Stomach smooth muscle (tissue), 2 donors: ENCODE measurements around the gene FRMD4A.

Experiments used
- H3K27ac ChIP-seq: one replicate; pipeline ENCODE4 v1.7.0; 2013; ENCODE audit warnings: mild to moderate bottlenecking, low read length, inconsistent platforms
- H3K27me3 ChIP-seq, 2 donors: one replicate each; pipeline ENCODE4 v1.7.0; 2013; ENCODE audit warnings: low read length in 2 of 2; ENCODE audit not compliant: insufficient read depth in 2 of 2, control insufficient read depth in 1 of 2
- H3K36me3 ChIP-seq, 2 donors: one replicate each; pipeline ENCODE4 v1.7.0; 2013; ENCODE audit warnings: low read length in 2 of 2; ENCODE audit not compliant: control insufficient read depth in 2 of 2, insufficient read depth in 2 of 2
- H3K4me1 ChIP-seq: one replicate; pipeline ENCODE4 v1.7.0; 2013; ENCODE audit warnings: low read length; ENCODE audit not compliant: control insufficient read depth, insufficient read depth
- H3K4me3 ChIP-seq, 2 donors: one replicate each; pipeline ENCODE4 v1.7.0; 2013; ENCODE audit warnings: low read length in 2 of 2
- H3K9ac ChIP-seq, 2 donors: one replicate each; pipeline ENCODE4 v1.7.0; 2013; ENCODE audit warnings: low read length in 2 of 2, mild to moderate bottlenecking in 1 of 2
- H3K9me3 ChIP-seq, 2 donors: one replicate each; pipeline ENCODE4 v1.7.0; 2013; ENCODE audit warnings: low read length in 2 of 2; ENCODE audit not compliant: control insufficient read depth in 2 of 2
- donor health status: healthy.
- donor health status: Pancreatic carcinoma.

Gene FRMD4A

DNA sequence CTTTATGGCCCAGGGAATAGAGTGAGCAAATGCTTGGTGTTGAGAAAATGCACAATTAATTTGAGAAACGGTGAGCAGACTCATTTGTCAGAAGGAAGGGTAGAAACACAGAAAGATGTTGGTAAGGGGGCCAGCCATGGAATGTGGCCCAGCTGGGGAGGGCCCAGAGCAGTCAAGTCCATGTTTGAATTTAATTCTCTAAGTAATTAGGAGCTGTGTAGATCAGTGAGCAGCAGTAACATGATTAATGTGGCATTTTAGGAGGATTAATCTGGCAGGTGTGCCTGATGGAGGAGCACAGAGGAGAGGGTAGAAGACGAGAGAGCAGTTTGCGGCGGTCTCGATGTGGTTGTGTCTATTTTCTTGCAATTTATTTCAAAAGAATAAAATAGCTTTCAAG lies 218.7 kb downstream of the FRMD4A start:
- no peaks in the 10 kb centered on the region for H3K27me3 ChIP-seq
- no peak overlapping the region for H3K4me3 ChIP-seq
- H3K9ac ChIP-seq = no peak overlapping the region
- no peaks in the 10 kb centered on the region for H3K4me1 ChIP-seq
- no peaks in the 10 kb centered on the region for H3K9me3 ChIP-seq
- no peak overlapping the region for H3K27ac ChIP-seq
- no peaks in the 10 kb centered on the region for H3K36me3 ChIP-seq

DNA sequence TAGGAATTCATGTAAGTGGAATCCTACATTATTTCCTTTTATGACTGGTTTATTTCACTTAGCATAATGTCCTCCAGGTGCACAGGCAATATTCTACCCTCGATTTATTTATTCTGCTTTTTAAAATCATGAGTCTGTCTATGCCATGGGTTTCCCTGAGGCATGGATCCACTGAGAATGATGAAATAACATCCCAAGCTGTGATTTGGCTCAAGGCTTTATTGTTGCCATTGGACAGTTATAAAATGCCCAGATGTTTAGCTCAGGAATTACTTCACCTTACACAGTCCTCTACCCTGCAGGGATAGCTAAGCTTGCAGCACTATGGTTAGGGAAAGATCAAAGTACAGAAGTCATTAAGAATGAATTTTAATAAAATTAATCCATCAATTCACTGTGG lies 219.5 kb downstream of the FRMD4A start:
- no peak overlapping the region for H3K4me3 ChIP-seq
- H3K36me3 ChIP-seq = no peaks in the 10 kb centered on the region
- no peaks in the 10 kb centered on the region for H3K9me3 ChIP-seq
- no peaks in the 10 kb centered on the region for H3K27me3 ChIP-seq
- H3K4me1 ChIP-seq = no peaks in the 10 kb centered on the region
- no peak overlapping the region for H3K9ac ChIP-seq
- H3K27ac ChIP-seq = no peak overlapping the region

DNA sequence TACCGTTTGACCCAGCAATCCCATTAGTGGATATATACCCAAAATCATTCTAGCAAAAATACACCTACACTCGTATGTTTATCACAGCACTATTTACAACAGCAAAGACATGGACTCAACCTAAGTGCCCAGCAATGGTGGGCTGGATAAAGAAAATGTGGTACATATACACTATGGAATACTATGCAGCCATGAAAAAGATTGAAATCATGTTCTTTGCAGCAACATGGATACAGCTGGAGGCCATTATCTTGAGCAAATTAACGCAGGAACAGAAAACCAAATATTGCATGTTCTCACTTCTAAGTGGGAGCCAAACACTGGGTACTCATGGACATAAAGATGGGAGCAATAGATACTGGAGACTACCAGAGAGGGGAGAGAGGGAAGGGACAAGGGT lies 223.9 kb downstream of the FRMD4A start:
- Histone ChIP-seq H3K36me3 (no peaks in the 10 kb centered on the region), H3K27me3 (no peaks in the 10 kb centered on the region), H3K27ac (no peak overlapping the region), H3K9ac (no peak overlapping the region), H3K9me3 (peaks cover 0 to 2% of the 10 kb centered on the region in 2 donors), H3K4me1 (no peaks in the 10 kb centered on the region), H3K4me3 (no peak overlapping the region)

DNA sequence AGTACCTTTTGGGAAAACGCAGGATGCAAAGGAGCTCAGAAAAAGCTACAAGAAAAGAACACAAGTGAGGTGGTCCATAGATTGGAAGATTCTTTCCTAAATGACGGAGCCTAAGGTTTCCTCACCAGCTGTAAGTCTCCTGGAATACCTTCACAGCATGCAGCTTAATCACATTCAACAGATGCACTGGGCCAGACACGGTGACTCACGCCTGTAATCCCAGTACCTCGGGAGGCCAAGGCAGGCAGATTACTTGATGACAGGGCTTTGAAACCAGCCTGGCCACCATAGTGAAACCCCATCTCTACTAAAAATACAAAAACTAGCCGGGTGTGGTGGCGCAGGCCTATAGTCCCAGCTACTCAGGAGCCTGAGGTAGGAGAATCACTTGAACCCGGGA lies 228.7 kb downstream of the FRMD4A start:
- no peak overlapping the region for H3K27ac ChIP-seq
- H3K4me1 ChIP-seq = no peaks in the 10 kb centered on the region
- no peak overlapping the region for H3K4me3 ChIP-seq

DNA sequence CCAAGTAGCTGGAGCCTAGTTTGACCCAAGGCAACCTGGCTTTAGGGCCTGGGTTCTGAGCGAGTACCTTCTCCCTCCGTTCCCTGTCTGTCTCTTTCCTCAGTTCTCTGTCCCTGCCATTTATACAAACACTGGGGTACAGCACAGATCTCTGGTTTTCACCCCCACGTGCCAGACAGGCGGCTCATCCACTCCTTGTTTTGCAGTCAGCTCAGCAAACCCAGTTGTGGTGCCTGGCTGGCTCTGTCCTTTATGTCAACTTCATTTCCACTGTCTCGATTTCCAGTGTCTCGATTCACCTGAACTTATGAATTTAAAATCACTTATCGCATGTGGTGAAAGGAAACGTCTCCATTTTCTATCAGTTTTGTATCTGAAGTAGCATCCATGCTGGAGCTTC lies 230.8 kb downstream of the FRMD4A start:
- no peak overlapping the region for H3K27ac ChIP-seq
- H3K27me3 ChIP-seq = no peaks in the 10 kb centered on the region
- no peak overlapping the region for H3K4me3 ChIP-seq
- peaks cover 0 to 2% of the 10 kb centered on the region in 2 donors for H3K9me3 ChIP-seq
- no peak overlapping the region for H3K9ac ChIP-seq
- no peaks in the 10 kb centered on the region for H3K4me1 ChIP-seq
- no peaks in the 10 kb centered on the region for H3K36me3 ChIP-seq

More for the DNA sequence above, 228.7 kb downstream of the FRMD4A start:
- H3K36me3 ChIP-seq = no peaks in the 10 kb centered on the region
- no peaks in the 10 kb centered on the region for H3K27me3 ChIP-seq
- H3K9me3 ChIP-seq = peaks cover 0 to 2% of the 10 kb centered on the region in 2 donors
- H3K9ac ChIP-seq = no peak overlapping the region

DNA sequence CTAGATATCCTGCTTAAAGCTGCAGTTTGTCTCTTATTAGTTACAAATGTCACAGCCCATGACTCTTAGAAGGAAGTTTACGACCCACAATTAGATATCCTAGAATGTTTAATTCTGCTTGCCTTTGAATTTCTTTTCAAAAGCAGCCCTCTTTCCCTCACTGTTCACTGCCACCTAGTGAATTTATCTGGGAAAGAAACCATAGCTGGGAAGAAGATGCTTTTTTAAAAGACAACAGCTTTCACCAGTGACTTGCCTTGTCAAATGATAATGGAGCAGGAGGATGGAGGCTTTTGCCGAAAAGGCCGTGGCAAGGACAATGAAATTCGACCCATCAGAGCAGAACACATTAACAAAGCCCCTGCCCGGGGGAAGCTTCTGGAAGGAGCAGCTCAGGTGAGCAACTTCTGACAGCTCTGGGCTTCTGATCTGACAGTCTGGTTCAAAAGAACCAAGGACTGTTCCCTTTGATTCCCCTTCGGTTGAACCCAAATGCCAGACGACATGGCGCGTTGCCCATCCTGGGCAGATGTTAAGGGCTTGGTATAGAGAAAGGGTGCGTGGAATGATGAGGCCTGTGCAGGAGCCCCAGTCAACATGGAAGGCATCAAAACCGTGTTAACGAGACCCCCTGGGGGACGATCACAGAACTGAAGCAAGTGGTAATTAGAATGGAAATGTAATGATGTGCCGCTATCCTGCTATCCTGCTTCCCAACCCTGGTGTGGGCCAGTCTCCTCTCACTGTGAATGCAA lies 236.8 kb downstream of the FRMD4A start:
- H3K9ac ChIP-seq = no peak overlapping the region
- H3K4me1 ChIP-seq = no peaks in the 10 kb centered on the region
- H3K36me3 ChIP-seq = no peaks in the 10 kb centered on the region
- no peak overlapping the region for H3K27ac ChIP-seq
- H3K27me3 ChIP-seq = no peaks in the 10 kb centered on the region
- no peaks in the 10 kb centered on the region for H3K9me3 ChIP-seq
- H3K4me3 ChIP-seq = no peak overlapping the region

DNA sequence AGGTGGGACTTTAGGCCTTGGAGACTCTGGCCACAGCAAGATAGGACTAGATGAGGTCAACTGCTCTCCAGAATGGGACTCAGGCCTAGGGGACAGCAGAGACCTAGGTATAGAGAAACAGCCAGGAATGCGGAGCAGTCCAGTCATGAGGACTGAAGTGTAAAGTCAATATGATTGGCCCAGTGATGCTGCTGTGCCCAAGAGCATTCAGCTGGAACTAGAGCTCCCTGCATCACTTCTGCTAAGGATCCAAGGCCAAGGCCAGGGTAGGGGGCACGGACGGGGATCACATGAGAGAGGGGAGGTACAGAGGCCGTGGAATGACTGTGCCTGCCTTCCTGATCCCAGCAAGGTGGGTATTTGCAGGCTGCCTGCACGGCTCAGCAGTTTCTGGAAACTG lies 237.9 kb downstream of the FRMD4A start:
- Histone ChIP-seq H3K4me1 (no peaks in the 10 kb centered on the region), H3K9ac (no peak overlapping the region), H3K4me3 (no peak overlapping the region), H3K9me3 (no peaks in the 10 kb centered on the region), H3K27ac (no peak overlapping the region), H3K27me3 (no peaks in the 10 kb centered on the region), H3K36me3 (no peaks in the 10 kb centered on the region)

DNA sequence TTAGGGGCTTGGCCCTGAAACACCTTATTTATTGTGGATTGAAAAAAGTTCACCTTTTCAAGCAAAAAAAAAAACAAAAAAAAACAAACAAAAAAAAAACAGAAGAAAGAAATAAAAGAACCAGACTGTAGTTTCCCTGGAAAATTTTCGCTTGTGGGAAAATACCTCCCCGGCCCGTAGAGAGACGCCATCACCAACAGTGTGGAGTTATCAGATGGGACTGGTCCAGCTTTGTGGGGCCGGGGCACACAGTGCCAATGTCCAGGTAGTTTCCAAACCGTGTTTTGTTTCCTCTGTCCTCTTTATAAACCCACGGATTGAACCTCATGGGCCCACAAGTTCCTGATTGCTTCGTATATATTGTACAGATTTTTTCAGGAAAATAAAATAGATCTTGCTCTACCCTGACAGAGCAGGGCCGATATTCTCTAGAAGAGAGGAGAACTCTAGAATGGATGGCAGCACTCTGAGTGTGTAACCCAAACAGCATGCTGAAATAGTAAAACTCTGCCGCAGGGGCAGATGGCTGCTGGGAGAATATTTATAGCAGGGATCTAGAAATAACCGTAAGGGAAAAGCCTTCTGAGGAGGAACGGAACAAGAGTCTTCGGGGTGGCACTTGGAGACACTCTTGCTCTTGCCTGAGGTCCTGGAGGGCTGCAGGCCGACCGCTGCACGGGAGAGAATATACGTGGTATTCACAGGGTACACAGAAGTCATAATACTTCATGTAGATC lies 241.0 kb downstream of the FRMD4A start:
- H3K9ac ChIP-seq = no peak overlapping the region
- no peaks in the 10 kb centered on the region for H3K27me3 ChIP-seq
- no peak overlapping the region for H3K4me3 ChIP-seq
- no peaks in the 10 kb centered on the region for H3K9me3 ChIP-seq
- H3K4me1 ChIP-seq = no peaks in the 10 kb centered on the region
- no peaks in the 10 kb centered on the region for H3K36me3 ChIP-seq
- no peak overlapping the region for H3K27ac ChIP-seq

DNA sequence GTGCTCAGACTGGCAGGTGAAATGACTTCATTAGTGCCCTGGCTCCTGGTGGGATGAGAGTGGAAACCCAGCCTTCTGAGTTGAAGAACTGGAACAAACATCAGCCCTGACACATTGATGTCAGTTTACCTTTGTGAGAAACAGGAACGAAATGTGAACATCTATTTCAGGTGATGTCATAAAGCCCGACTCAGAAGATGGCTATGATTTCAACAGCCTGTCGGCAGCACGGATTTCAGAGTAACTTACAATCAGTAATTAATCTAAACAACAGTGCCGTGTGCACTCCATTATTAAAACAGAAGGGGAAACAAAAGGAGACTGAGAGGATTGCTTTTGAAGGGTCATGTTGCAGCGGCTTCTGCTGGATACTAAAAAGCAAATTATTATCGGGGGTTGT lies 243.2 kb downstream of the FRMD4A start:
- Histone ChIP-seq H3K9ac (no peak overlapping the region), H3K36me3 (no peaks in the 10 kb centered on the region), H3K4me1 (no peaks in the 10 kb centered on the region), H3K27me3 (no peaks in the 10 kb centered on the region), H3K27ac (no peak overlapping the region), H3K4me3 (no peak overlapping the region), H3K9me3 (no peaks in the 10 kb centered on the region)

DNA sequence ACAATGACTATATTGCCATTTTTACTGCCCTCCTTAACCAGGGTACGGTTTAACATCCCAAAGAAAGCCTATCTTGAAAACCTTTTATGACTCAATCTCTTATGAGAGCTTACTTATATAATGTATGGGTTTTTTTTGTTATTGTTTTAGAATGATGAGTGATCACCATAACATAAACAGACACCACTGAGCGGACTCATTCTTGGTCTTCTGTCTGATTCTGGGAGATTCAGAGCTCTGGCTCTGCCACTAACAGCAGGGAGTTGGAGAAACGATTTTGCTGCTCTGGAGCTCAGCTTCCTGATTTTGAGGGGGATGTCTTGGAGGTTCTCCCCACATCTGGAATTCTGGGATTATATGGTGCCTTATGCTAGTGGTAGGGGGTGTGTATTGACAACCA lies 244.1 kb downstream of the FRMD4A start:
- Histone ChIP-seq H3K36me3 (no peaks in the 10 kb centered on the region), H3K4me3 (no peak overlapping the region), H3K9ac (no peak overlapping the region), H3K27me3 (no peaks in the 10 kb centered on the region), H3K9me3 (no peaks in the 10 kb centered on the region), H3K27ac (no peak overlapping the region), H3K4me1 (no peaks in the 10 kb centered on the region)

DNA sequence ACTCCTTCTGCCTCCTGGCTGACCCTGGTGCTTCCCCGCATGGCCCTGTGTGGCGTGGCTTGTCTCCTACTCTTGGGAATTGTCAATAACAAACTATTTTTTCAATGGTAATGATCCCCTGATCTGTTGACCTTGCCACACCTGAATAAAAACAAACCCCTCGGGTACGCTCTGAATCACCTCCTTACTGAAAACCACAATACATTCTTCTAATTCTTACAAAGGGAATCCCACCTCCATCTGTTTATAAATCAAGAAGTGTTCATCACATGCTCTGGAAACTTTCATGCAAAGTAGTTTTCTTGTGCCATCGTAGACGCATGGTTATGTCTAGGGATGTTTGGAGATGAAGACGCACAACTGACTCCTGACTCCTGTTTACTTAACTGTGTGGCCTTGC lies 245.8 kb downstream of the FRMD4A start:
- no peak overlapping the region for H3K27ac ChIP-seq
- no peak overlapping the region for H3K4me3 ChIP-seq
- no peaks in the 10 kb centered on the region for H3K27me3 ChIP-seq
- H3K9me3 ChIP-seq = no peaks in the 10 kb centered on the region
- no peaks in the 10 kb centered on the region for H3K4me1 ChIP-seq
- H3K9ac ChIP-seq = no peak overlapping the region
- H3K36me3 ChIP-seq = no peaks in the 10 kb centered on the region
